Esophagus squamous epithelium (tissue), 5 donors: Measurements from ENCODE around the gene GLS. TPM values are rescaled to one million over a fixed set of nuclear protein-coding genes. Genes with fewer than 3 reads are reported as not detected.
A peak's percentile ranks its signal among the peaks of the same experiment; 100 is the strongest.
"Not testable (repeated sequence)": the region's sequence is repeated elsewhere in the genome, so short reads cannot be mapped to it uniquely, and the experiment has no call there.

Source experiments
- DNase-seq: peaks from one replicate; lab custom pipeline; 2025; lab: John Stamatoyannopoulos, UW
- H3K27ac ChIP-seq, 4 donors: fragments of 200-600 bp; sonication (generic); one replicate each; pipeline ENCODE4 v1.5.1; 2016 to 2019; ENCODE audit warnings: mild to moderate bottlenecking in 1 of 4
- H3K27me3 ChIP-seq, 4 donors: fragments of 200-600 bp; sonication (generic); 1 replicate in 3 of 4; 2 replicates in 1 of 4; pipeline versions ENCODE4 v1.5.1 to v1.6.0; 2017 to 2021; ENCODE audit warnings: antibody characterized with exemption in 1 of 4
- H3K36me3 ChIP-seq, 3 donors: fragments of 200-600 bp; sonication (generic); one replicate each; pipeline ENCODE4 v1.5.1; 2016 to 2019
- H3K4me1 ChIP-seq, 3 donors: fragments of 200-600 bp; sonication (generic); one replicate each; pipeline ENCODE4 v1.5.1; 2017 to 2019
- H3K4me3 ChIP-seq, 4 donors: fragments of 200-600 bp; sonication (generic); 1 replicate in 3 of 4; 2 replicates in 1 of 4; pipeline ENCODE4 v1.5.1; 2016 to 2019; ENCODE audit warnings: mild to moderate bottlenecking in 2 of 4, moderate library complexity in 1 of 4
- H3K9me3 ChIP-seq, 3 donors: fragments of 200-600 bp; sonication (generic); one replicate each; pipeline ENCODE4 v1.5.1; 2016 to 2019
- POLR2A ChIP-seq, 4 donors: fragments of 450-650 bp; IDR thresholded peaks; one replicate each; pipeline ENCODE4 v1.6.1; 2017; ENCODE audit warnings: antibody characterized with exemption in 4 of 4, mild to moderate bottlenecking in 4 of 4, moderate library complexity in 3 of 4
- WGBS, 2 donors: methylation state at CpG; one replicate each; pipeline ENCODE4 v1.1.5; 2018; 5-methylcytosine and 5-hydroxymethylcytosine counted together
- intact Hi-C: fragments of 100-400 bp; cut with DNase I; formaldehyde crosslinking; loops from one replicate; pipeline ENCODE4 v1.15.0; 2022
- total RNA-seq, 4 donors: library from RNA; depleted of rRNA; stranded (reverse); fragments of >200 nt; gene quantifications; one replicate each; pipeline ENCODE4 v1.1.0, GENCODE V29; 2016
- TF ChIP-seq, protein P1 (sequence below), 6 experiments: fragments of 450-650 bp in 4 of 6; fragments of 200-600 bp in 2 of 6; sonication (generic) in 2 of 6; IDR thresholded peaks; one replicate each; pipeline ENCODE4 v1.5.1; 2016 to 2019; ENCODE audit warnings: antibody characterized with exemption in 6 of 6, mild to moderate bottlenecking in 4 of 6, moderate library complexity in 4 of 6
- donor health status: DM: yes; HTN: yes; CAD: no.

The GLS gene
- total RNA-seq, 4 donors from 2014 or later = 22.0 to 84.1 (median 45.9) TPM

DNA sequence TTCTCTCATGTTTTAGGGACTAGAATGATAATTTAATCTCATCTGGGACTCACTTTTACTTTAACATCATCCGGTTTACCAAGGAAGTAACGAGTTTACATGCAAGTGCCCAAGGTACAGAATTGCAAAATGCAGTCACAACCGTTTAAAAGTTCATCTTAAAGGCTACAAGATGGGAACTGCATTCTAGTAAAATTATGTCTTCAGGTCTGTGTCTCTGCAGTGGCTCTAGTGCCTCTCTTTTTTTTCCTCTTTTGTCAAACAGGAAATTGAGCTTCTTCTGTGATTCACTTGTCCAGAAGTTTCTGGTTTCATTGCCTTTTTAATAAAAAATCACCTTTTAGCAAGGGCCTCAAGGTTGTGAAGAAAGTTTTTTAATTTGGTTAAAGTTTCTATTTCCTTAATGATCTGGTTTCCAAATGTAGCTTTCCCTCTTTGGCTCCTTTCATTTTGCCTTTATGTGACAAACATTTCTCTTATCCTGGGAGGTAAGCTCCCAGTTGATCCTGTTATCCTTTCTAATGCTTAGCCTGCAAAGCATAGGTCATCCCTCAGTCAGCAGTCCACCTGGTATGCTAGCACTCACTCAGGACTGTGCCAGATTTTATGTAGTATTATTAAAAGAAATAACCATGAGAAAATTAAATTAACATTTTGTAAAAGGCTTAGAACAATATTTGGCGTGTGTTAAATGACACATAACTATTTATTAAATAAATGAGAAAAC is 2.4 kb downstream of the GLS start:
- Histone ChIP-seq H3K27me3 (no peaks in the 10 kb centered on the region), H3K4me1 (peaks cover 0 to 66% (median 23%) of the 10 kb centered on the region in 3 donors), H3K4me3 (peak overlapping the region; percentile 89 to 96 (median 89)), H3K36me3 (no peaks in the 10 kb centered on the region), H3K9me3 (no peaks in the 10 kb centered on the region), H3K27ac (peak overlapping the region; percentile 94 to 99 (median 96))
- intact Hi-C loops = no loop called here
- TF ChIP-seq, protein P1, sequence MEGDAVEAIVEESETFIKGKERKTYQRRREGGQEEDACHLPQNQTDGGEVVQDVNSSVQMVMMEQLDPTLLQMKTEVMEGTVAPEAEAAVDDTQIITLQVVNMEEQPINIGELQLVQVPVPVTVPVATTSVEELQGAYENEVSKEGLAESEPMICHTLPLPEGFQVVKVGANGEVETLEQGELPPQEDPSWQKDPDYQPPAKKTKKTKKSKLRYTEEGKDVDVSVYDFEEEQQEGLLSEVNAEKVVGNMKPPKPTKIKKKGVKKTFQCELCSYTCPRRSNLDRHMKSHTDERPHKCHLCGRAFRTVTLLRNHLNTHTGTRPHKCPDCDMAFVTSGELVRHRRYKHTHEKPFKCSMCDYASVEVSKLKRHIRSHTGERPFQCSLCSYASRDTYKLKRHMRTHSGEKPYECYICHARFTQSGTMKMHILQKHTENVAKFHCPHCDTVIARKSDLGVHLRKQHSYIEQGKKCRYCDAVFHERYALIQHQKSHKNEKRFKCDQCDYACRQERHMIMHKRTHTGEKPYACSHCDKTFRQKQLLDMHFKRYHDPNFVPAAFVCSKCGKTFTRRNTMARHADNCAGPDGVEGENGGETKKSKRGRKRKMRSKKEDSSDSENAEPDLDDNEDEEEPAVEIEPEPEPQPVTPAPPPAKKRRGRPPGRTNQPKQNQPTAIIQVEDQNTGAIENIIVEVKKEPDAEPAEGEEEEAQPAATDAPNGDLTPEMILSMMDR (IDR thresholded peaks at IDR 0.05) = no peak
- TF ChIP-seq POLR2A (IDR thresholded peaks at IDR 0.05) = no peak
- DNase-seq = no peak
- 21 to 22% methylated on average over 4 of the region's 4 CpGs for WGBS, 2 donors

DNA sequence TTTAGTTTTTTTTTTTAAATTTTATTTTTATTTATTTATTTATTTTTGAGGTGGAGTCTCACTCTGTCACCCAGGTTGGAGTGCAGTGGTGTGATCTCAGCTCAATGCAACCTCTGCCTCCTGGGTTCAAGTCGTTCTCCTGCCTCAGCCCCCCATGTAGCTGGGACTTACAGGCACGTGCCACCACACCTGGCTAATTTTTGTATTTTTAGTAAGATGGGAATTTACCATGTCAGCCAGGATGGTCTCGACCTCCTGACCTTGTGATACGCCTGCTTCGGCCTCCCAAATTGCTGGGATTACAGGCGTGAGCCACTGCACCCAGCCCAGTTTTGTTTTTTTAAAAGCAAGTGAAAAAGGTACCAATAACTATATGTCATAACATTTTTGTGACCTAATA is 5.2 kb downstream of the GLS start:
- DNase-seq, H3K4me3 ChIP-seq, H3K9me3 ChIP-seq, H3K27ac ChIP-seq, H3K27me3 ChIP-seq, H3K36me3 ChIP-seq, intact Hi-C loops: not testable (repeated sequence)
- peaks cover 8 to 82% (median 26%) of the 10 kb centered on the region in 3 donors for H3K4me1 ChIP-seq
- WGBS, 2 donors = 85 to 94% methylated on average over 6 of the region's 6 CpGs

DNA sequence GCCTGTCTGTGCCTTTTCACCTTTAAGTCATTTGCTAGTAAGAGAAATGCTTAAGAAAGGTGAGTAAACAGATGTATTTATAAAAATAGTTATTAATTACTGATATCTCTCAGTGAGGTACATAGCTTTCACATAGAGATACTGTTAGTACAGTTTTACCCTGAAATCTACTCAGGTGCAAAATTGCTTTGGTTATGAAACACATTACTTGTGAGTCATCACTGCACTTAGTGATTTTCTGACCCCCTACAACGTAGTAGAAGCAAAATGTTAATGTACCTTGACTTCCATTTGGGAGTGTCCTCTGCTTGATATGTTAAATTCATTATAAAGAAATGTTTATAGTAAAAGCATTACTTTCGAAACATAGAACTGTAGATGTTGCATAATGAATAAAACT is 6.5 kb downstream of the GLS start:
- no peak for DNase-seq
- Histone ChIP-seq H3K4me3 (no peak overlapping the region), H3K9me3 (no peaks in the 10 kb centered on the region), H3K27ac (no peak overlapping the region), H3K36me3 (no peaks in the 10 kb centered on the region), H3K4me1 (peaks cover 8 to 93% (median 31%) of the 10 kb centered on the region in 3 donors), H3K27me3 (no peaks in the 10 kb centered on the region)
- WGBS, 2 donors = 40 to 42% methylated on average over 2 of the region's 2 CpGs
- intact Hi-C loops = no loop called here
- no peak for TF ChIP-seq POLR2A (IDR thresholded peaks at IDR 0.05)
- TF ChIP-seq, protein P1 (IDR thresholded peaks at IDR 0.05) = no peak

DNA sequence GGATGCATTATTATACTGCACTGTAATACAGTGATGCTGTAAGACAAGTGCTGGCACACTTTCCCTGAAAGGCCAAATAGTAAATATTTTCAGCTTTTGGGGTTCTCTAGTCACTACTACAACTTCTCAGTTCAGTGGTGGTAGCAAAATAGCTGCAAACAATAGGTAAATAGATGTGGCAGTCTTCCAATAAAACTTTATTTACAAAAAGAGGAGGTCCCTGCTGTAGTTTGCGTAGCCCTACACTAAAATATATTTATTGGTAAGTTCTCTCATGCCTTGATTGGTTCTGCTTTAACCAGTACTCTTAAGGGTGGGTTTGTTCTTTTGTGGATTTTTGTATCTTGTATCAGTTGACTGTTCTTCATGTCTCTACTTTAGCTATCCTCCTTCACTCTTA is 7.8 kb downstream of the GLS start:
- Histone ChIP-seq H3K27me3 (no peaks in the 10 kb centered on the region), H3K36me3 (no peaks in the 10 kb centered on the region), H3K4me3 (no peak overlapping the region), H3K4me1 (peaks cover 8 to 88% (median 24%) of the 10 kb centered on the region in 3 donors), H3K9me3 (no peaks in the 10 kb centered on the region), H3K27ac (no peak overlapping the region)
- 88 to 94% methylated on average over 1 of the region's 1 CpG for WGBS, 2 donors
- no peak for DNase-seq
- no peak for TF ChIP-seq POLR2A (IDR thresholded peaks at IDR 0.05)
- TF ChIP-seq, protein P1 (IDR thresholded peaks at IDR 0.05) = no peak
- intact Hi-C loops = no loop called here

DNA sequence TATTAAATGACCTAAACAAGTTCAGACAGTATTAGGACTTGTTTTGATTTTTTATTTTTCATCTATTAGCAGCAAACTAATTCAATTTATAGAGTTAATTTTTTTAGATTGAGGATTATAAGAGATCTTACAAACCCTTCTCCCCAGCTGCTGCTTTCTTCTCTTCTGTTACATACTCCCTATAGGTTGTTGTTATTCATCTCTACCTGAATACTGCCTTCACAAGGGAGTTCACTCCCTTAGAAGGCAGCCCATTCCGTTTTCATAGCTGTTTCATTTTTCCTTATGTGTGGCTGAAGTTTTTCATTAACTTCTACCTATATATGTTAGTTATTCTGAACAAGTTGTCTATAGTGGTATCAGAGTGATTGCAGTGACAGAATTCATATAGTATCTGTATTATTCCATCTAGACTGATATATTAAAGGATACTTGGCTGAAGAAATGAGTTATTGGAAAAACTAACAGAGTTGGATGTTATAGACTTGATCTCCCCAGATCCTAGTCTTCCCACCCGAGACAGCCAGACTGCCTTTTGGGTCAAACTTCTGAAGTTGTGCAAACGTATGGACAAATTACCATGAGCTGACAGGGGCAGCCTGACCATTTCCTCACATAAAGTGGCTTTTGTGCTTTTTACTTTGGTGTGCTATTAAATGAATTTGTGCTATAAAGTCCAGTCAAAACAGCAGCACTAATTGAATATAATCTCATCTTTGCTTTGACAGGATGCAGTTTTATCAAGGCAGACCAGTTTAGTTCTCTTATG is 8.7 kb downstream of the GLS start:
- TF ChIP-seq POLR2A (IDR thresholded peaks at IDR 0.05) = no peak
- TF ChIP-seq, protein P1 (IDR thresholded peaks at IDR 0.05) = no peak
- H3K9me3 ChIP-seq = no peaks in the 10 kb centered on the region
- 59 to 72% methylated on average over 3 of the region's 3 CpGs for WGBS, 2 donors
- no peak overlapping the region for H3K27ac ChIP-seq
- H3K4me3 ChIP-seq = no peak overlapping the region
- intact Hi-C loops = no loop called here
- no peaks in the 10 kb centered on the region for H3K27me3 ChIP-seq
- peaks cover 8 to 82% (median 19%) of the 10 kb centered on the region in 3 donors for H3K4me1 ChIP-seq
- no peak for DNase-seq
- H3K36me3 ChIP-seq = no peaks in the 10 kb centered on the region
